Astrocyte of the hippocampus (primary cell): ENCODE data around the gene FERMT3.
"Not testable (repeated sequence)": the region's sequence is repeated elsewhere in the genome, so short reads cannot be mapped to it uniquely, and the experiment has no call there.

Experiments used
- DNase-seq: peaks from one replicate; pipeline ENCODE4 v3.0.0; 2011; ENCODE audit warnings: low read depth, low spot score

FERMT3 gene

DNA sequence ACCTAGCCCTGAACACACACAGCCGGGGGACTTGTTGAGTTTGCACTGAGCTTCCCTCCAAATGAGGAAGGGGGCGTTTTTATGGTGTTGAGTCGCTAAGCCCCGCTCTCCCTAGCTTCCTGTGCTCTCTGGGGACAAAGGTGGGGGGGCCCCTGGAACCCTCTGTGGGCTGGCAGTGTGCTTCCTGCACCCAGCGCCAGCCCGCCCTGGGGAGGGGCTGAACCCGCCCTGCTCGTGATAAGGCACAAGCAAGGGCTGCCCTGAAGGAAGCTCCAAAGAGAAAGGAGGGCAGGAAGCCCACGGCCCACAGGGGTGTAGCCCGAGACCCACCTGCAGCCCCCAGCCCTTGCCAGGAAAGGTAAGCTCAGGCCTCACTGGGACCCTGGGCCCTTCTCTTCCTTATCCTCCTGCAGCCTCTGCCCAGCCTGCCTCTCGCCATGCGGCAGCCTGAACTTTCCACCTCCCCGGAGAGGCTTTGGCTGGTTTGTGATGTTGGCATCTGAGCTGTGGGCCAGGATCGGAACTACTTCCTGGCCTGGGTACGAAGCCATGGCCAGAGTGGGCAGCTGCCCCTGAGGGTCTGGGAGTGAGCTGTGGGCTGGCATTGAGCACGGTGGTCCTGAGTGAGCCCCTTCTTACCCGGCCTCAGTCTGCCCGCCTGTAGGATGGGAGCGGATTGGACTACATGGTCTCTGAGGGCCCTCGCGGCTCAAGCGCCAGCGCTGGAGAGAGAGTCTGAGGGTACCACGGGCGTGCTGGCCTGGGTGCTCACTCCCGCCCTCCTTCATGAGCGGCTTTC lies at the start of gene FERMT3:
FERMT3 (plus strand) TSS at position 265 of the 799 bp plus-strand sequence. CDS start 644 bp downstream, outside the sequence.
- DNase-seq = no peak

DNA sequence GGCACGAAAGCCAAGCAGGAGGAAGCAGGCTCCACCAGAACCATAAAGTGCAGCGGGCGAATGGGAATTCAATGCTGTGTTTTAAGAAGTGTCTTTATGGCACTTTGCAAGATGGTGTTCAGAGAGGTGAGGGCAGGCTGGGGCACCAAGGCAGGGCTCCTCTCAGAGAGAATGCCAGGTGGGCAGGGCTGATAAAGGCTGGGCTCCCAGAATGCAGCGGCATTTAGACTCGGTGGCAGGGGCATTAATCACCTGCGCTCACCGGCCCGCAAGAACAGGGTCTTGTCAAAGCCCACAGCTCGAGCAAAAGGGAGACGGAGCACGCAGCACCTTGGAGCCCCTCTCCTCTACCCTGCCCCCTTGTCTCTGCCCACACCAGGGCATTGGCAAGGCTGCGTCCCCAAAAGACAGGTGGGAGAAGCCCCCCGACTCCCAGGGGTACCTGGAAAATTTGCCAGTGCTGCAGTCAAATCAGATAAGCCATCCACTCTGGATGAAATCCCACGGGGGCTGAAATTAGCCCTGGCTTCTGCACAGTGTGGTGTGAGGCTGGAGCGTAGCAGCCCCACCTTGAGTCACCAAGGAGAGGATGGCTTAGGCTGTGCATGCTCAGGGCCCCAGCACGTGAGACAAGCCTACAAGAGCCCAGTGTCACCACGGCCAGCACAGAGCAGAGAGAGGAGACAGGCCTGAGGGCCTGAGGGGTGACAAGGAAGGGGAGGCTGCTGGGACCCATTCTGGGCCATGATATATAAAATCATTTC lies 48.7 kb upstream of the FERMT3 start:
- no peak for DNase-seq

DNA sequence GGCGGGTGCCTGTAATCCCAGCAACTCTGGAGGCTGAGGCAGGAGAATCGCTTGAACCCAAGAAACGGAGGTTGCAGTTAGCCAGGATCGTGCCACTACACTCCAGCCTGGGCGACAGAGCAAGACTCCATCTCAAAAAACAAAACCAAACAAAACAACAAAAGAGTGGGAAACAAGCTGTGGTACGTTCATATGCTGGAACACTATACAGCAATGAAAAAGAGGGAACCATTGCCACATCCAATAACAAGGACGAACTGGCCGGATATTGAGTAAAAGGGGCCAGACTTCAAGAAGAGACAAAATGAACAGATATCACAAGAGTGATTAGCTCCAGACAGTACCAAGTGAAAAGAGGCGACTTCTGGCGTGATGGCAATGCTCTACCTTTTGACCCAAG lies 45.5 kb upstream of the FERMT3 start:
- no peak for DNase-seq

DNA sequence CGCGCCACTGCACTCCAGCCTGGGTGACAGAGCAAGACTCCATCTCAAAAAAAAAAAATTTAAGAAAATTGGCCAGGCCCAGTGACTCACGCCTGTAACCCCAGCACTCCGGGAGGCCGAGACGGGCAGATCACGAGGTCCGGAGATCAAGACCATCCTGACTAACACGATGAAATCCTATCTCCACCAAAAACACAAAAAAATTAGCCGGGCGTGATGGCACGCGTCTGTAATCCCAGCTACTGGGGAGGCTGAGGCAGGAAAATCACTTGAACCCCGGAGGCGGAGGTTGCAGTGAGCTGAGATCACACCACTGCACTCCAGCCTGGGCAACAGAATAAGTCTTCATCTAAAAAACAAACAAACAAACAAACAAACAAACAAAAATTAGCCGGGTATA lies 43.8 kb upstream of the FERMT3 start:
- DNase-seq = not testable (repeated sequence)

DNA sequence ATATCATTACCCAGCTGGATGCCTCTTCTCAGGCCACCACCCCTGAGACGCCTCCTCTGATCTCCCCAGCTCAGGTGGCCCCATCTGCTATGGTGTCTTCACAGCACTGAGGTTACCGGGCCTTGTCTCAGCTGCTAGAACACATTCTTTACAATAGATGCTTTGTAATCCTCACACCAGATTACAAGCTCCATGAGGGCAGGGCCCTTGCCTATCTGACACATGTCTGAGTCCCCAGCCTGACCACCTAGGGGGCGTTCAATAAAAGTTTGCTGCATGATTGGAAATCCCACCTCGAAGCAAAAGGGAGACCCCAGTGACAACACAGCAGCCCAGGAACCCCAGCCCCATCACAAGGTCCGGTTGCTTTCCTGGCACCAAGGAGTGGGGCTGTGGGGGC lies 42.6 kb upstream of the FERMT3 start:
- no peak for DNase-seq

DNA sequence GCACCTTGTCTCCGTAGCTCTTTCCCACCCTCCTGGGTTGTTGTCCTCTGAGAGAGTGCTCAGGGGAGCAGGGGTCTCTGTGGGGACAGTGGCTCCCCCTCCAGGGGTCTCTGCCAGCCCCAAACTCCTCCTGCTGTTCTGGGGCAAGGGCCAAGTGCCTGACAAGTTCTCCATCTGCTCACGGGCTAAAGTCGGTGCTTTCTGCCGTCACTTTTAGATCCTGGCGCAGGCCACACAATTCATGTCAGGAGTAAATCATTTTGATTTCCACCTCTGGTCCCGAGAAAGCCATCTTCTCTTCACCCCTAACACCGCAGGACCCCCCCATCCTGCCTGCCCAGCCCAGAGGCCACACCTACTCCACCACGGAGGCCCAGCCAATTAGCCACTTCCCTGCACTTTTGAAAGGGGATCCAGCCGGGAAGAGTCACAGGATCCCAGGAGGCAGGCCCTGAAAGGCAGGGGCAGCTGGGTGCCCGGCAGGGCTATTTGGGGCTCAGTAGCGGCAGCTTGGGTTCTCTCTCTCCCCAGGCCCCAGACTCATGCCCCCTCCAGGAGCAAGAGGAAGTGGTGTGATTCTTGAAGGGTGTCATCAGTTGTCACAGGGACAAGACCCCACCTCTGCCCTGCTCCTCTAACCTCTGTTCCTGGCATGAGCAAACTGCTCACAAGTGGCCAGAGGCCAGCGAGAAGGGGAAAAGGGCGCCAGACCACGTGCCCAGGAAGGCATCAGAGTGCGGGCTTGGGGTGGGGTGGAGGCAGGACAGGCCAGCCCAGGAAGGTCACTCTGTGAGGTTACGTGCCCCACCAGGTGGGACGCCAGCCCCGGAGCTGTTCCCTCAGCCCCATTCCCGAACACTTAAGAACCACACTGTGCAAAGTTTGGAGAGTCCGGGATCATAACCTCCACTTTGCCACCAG lies 41.9 kb upstream of the FERMT3 start:
- DNase-seq = peak; percentile 31

- peak; percentile 47 for DNase-seq
Observed at GRCh38 chr11:64165481-64165841, 41.1 kb upstream of the FERMT3 start.

DNA sequence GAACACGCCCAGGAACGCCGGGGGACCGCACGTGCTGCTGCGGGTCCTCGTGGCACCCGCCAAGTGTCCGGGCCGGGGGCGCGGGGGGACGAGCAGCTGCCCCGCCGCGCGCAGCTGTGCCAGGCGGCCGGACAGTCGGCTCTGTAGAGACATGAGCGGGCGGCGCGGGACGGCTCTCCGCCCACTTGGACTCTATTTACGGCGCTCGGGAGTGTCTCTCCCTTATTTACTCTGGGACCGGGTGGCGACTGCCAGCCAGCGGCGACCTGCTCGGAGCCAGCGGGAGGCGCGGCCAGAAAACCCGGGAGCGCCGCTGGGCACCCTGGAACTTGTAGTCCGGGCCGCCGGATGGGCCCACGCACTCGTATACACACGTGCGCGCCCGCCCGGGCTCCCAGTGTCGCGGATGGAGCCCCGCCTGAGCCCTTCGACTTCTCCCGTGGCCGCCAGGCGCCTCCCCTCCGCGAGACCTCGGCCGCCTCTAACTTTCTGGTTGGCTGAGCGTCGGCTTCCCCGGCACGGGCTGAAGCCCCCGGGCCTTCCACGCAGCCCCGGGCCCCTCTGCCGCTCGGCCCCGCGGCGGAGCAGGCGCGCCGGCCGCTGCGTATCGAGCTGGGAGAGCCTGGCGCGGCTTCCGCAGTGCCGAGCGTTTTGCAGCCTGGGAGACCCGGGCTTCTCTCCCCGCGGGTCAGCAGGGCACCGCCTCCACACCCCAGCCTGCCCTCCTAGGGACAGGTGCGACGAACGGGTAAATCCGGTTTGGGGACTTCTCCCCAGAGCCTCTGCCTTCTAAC lies 40.5 kb upstream of the FERMT3 start, which contains the start of gene MACROD1:
MACROD1 (minus strand) TSS at position 272 of the 794 bp plus-strand sequence; CDS start at position 153, 119 bp downstream.
- peak; percentile 89 for DNase-seq

DNA sequence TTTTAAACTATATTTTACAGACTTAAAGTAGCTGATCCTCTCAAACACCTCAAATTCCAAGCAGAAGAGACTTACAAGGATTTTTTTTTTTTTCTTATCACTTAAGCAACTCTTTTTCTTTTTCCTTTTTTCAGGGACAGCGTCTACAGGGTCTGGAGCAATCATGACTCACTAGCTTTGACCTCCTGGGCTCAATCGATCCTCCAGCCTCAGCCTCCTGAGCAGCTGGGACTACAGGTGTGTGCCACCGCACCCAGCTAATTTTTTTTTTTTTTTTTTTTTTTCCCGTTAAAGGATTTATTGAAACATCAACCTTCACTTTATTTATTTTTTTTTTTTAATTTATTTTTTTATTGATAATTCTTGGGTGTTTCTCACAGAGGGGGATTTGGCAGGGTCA lies 36.1 kb upstream of the FERMT3 start:
- DNase-seq = no peak

- DNase-seq = no peak
Observed at GRCh38 chr11:64173616-64174355, 32.7 kb upstream of the FERMT3 start.

DNA sequence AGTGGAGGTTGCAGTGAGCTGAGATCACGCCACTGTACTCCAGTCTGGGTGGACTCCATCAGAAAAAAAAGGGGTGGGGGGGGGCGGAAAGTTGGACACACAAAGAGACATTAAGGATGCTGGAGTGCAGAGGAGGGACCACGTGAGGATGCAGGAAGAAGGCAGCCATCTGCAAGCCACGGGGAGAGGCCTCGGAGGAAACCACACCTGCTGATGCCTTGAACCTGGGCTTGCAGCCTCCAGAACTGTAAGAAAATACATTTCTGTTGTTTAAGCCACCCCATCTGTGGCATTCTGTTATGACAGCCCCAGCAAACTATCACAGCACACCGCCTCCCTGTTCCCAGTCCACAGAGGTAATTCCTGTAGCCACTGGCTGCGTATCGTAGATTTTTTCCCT lies 29.8 kb upstream of the FERMT3 start:
- no peak for DNase-seq

DNA sequence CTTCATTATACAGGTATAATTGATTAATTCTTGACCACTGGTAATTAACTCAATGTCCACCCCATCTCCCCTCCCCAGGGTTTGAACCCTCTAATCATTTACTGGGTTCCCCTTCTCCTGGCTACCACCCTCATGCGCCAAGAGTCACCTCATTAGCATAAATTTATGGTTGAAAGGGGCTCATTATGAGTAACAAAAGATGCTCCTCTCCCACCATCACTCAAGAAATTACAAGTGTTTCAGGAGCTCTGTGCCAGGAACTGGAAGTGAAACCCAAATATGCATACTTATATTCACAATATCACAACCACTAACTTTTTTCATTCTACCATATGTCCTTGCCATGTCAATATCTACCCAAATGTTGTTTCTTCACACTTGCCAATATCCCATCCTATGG lies 28.3 kb upstream of the FERMT3 start:
- no peak for DNase-seq

DNA sequence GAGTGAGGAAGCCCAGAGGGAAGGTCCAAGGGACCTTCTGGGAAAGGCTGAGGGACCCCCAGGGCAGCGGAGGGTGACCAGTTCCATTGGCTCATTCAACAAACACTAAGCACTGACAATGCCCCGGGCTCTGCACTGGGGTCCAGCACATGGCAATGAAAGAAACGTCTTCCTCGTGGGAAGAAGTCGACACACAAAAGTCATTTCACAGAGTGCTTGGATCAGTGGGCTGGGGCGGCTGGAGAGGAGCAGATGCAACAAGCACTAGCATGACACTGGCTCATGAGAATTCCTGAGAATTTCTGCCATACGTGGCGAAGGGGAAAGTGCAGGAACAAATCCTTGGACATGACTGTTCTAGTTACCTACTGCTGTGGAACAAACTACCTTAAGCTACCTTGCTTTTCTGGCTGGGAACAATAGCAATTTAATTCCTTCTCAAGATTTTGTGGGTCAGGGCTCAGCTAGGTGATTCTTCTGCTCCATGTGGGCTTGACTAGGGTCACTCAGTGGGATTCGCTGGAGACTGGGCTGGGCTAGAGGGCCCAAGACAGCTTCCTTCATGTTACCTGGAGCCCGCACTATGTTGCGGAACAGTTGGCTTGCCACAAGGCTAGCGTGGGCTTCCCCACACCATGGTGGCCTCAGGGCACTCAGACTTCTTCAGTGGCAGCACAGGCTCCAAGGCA lies 27.4 kb upstream of the FERMT3 start:
- no peak for DNase-seq

DNA sequence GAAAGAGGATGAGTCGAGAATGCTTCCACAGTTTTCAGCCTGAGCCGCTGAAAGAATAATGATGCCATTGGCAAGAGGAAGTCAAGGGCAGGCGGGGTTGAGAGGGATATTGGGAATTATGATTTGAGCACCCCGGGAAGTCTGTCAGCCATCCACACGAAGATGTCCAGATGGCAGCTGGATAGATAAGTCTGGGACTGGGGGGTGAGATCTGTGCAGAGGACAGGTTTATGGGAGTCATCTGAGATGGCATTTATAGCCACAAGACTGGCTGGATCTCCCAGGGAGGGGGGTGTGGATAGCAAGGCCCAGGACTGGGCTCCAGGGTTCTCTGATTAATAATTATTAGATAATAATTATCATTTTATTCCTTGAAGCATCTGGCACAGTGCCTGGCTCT lies 25.6 kb upstream of the FERMT3 start:
- DNase-seq = no peak

GRCh38 chr11:64181506-64182411 lies 24.8 kb upstream of the FERMT3 start:
- DNase-seq = peak; percentile 96

GRCh38 chr11:64183890-64184289 lies 22.6 kb upstream of the FERMT3 start:
- DNase-seq = no peak

GRCh38 chr11:64185175-64185692 lies 21.3 kb upstream of the FERMT3 start:
- peak; percentile 90 for DNase-seq
